ENCODE measurements around the gene KLHDC7A.

Gene KLHDC7A

GRCh38 chr1:18463984-18464664, 16.6 kb upstream of the KLHDC7A start:
- H3K4me3 ChIP-seq (ENCODE audit: low read depth, low read length), result no peak overlapping the region
- TF ChIP-seq CTCF (IDR thresholded peaks at IDR 0.05; ENCODE audit: low read depth, low read length), result no peak
- DNase-seq (ENCODE audit: low read depth, low spot score), result no peak
- in situ Hi-C loops (cut with HindIII; ENCODE audit: low sequenced_read_pairs), result no loop called here

- DNase-seq (ENCODE audit: low read depth, low spot score), result no peak
- no peak overlapping the region for H3K4me3 ChIP-seq (ENCODE audit: low read depth, low read length)
- no peak for TF ChIP-seq CTCF (IDR thresholded peaks at IDR 0.05; ENCODE audit: low read depth, low read length)
- in situ Hi-C loops (cut with HindIII; ENCODE audit: low sequenced_read_pairs), result no loop called here
Measured at GRCh38 chr1:18464665-18465050, 16.1 kb upstream of the KLHDC7A start.

GRCh38 chr1:18466676-18467075, 14.1 kb upstream of the KLHDC7A start:
- in situ Hi-C loops (cut with HindIII; ENCODE audit: low sequenced_read_pairs), result no loop called here
- H3K4me3 ChIP-seq (ENCODE audit: low read depth, low read length), result no peak overlapping the region
- no peak for DNase-seq (ENCODE audit: low read depth, low spot score)
- TF ChIP-seq CTCF (IDR thresholded peaks at IDR 0.05; ENCODE audit: low read depth, low read length), result no peak

- in situ Hi-C loops (cut with HindIII; ENCODE audit: low sequenced_read_pairs), result no loop called here
- H3K4me3 ChIP-seq (ENCODE audit: low read depth, low read length), result no peak overlapping the region
- DNase-seq (ENCODE audit: low read depth, low spot score), result no peak
- TF ChIP-seq CTCF (IDR thresholded peaks at IDR 0.05; ENCODE audit: low read depth, low read length), result no peak
Measured at GRCh38 chr1:18468570-18468969, 12.2 kb upstream of the KLHDC7A start.

- no peak for TF ChIP-seq CTCF (IDR thresholded peaks at IDR 0.05; ENCODE audit: low read depth, low read length)
- in situ Hi-C loops (cut with HindIII; ENCODE audit: low sequenced_read_pairs), result no loop called here
- no peak overlapping the region for H3K4me3 ChIP-seq (ENCODE audit: low read depth, low read length)
- DNase-seq (ENCODE audit: low read depth, low spot score), result no peak
Measured at GRCh38 chr1:18469514-18469913, 11.2 kb upstream of the KLHDC7A start.

GRCh38 chr1:18470671-18471355, 9.9 kb upstream of the KLHDC7A start:
- no peak for TF ChIP-seq CTCF (IDR thresholded peaks at IDR 0.05; ENCODE audit: low read depth, low read length)
- H3K4me3 ChIP-seq (ENCODE audit: low read depth, low read length), result no peak overlapping the region
- no peak for DNase-seq (ENCODE audit: low read depth, low spot score)
- in situ Hi-C loops (cut with HindIII; ENCODE audit: low sequenced_read_pairs), result no loop called here

Measured in astrocyte of the spinal cord (primary cell).